ENCODE measurements around the gene LONP2.
"Not testable (repeated sequence)": the region's sequence is repeated elsewhere in the genome, so short reads cannot be mapped to it uniquely, and the experiment has no call there.

LONP2 gene

GRCh38 chr16:48294724-48295123 is 50.6 kb downstream of the LONP2 start:
- DNase-seq (ENCODE audit: low spot score), result no peak
- in situ Hi-C loops (cut with MboI; ENCODE audit: low pct_unique_long_range_greater_than_20kb, low sequenced_read_pairs, unreplicated experiment), result no loop called here
- no peak for TF ChIP-seq CTCF (IDR thresholded peaks at IDR 0.05; ENCODE audit: extremely low read depth, insufficient read depth, missing control alignments)

- TF ChIP-seq CTCF (IDR thresholded peaks at IDR 0.05; ENCODE audit: extremely low read depth, insufficient read depth, missing control alignments), result no peak
- in situ Hi-C loops (cut with MboI; ENCODE audit: low pct_unique_long_range_greater_than_20kb, low sequenced_read_pairs, unreplicated experiment), result no loop called here
- no peak for DNase-seq (ENCODE audit: low spot score)
Measured at GRCh38 chr16:48295488-48296281, 51.6 kb downstream of the LONP2 start.

- no peak for DNase-seq (ENCODE audit: low spot score)
- in situ Hi-C loops (cut with MboI; ENCODE audit: low pct_unique_long_range_greater_than_20kb, low sequenced_read_pairs, unreplicated experiment), result no loop called here
- no peak for TF ChIP-seq CTCF (IDR thresholded peaks at IDR 0.05; ENCODE audit: extremely low read depth, insufficient read depth, missing control alignments)
Measured at GRCh38 chr16:48299471-48299870, 55.4 kb downstream of the LONP2 start.

- no peak for TF ChIP-seq CTCF (IDR thresholded peaks at IDR 0.05; ENCODE audit: extremely low read depth, insufficient read depth, missing control alignments)
- DNase-seq (ENCODE audit: low spot score), result no peak
- in situ Hi-C loops (cut with MboI; ENCODE audit: low pct_unique_long_range_greater_than_20kb, low sequenced_read_pairs, unreplicated experiment), result no loop called here
Measured at GRCh38 chr16:48300391-48300856, 56.3 kb downstream of the LONP2 start.

GRCh38 chr16:48308535-48308934 is 64.4 kb downstream of the LONP2 start:
- TF ChIP-seq CTCF (IDR thresholded peaks at IDR 0.05; ENCODE audit: extremely low read depth, insufficient read depth, missing control alignments), result no peak
- in situ Hi-C loops (cut with MboI; ENCODE audit: low pct_unique_long_range_greater_than_20kb, low sequenced_read_pairs, unreplicated experiment), result no loop called here
- DNase-seq (ENCODE audit: low spot score), result no peak

GRCh38 chr16:48310908-48311641 is 67.0 kb downstream of the LONP2 start:
- in situ Hi-C loops (cut with MboI; ENCODE audit: low pct_unique_long_range_greater_than_20kb, low sequenced_read_pairs, unreplicated experiment), result no loop called here
- no peak for TF ChIP-seq CTCF (IDR thresholded peaks at IDR 0.05; ENCODE audit: extremely low read depth, insufficient read depth, missing control alignments)
- DNase-seq (ENCODE audit: low spot score), result no peak

GRCh38 chr16:48313905-48314304 is 69.8 kb downstream of the LONP2 start:
- in situ Hi-C loops (cut with MboI; ENCODE audit: low pct_unique_long_range_greater_than_20kb, low sequenced_read_pairs, unreplicated experiment); DNase-seq (ENCODE audit: low spot score): not testable (repeated sequence)
